Measurements from ENCODE around the gene PILRA. TPM values are rescaled to one million over a fixed set of nuclear protein-coding genes. Genes with fewer than 3 reads are reported as not detected.
"Not testable (repeated sequence)": the region's sequence is repeated elsewhere in the genome, so short reads cannot be mapped to it uniquely, and the experiment has no call there.

The PILRA gene
- total and polyA plus RNA-seq, 12 donors, result 3.2 to 18.9 (median 12.0) TPM

DNA sequence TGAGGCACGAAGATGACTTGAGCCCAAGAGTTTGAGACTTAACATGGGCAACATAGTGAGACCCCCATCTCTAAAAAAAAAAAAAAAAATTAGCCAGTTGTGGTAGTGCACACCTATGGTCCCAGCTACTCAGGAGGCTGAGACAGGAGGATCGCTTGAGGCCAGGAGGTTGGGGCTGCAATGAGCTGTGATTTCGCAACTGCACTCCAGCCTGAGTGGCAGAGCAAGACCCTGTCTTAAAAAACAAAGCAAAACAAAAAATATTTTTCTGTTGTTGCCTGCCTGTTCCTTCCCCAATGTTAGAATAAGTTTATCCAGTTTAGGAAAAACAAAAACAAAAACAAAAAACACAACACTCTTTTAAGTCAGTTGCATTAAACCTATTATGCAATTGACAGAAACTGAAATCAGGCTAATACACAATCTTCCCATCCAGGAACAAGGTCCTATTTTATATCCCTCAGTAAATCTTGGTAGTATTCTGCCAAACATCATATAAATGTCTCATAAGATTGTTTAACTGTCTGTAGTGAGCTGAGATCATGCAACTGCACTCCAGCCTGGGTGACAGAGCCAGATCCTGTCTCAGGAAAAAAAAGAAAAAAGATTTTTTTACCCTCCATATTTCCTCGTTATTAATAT lies 4.9 kb downstream of the PILRA start:
- TF ChIP-seq POLR2A (IDR thresholded peaks at IDR 0.05), result no peak
- no peak for TF ChIP-seq CTCF (IDR thresholded peaks at IDR 0.05)
- H3K36me3 ChIP-seq (replicated peaks in 1 of 2), result no peaks in the 10 kb centered on the region
- DNase-seq, result peak in 1 of 7 donors; percentile 0
- intact Hi-C loops (cut with DNase I), result no loop called here
- no peaks in the 10 kb centered on the region for H3K27me3 ChIP-seq
- 80 to 85% (median 83%) methylated on average over 4 of the region's 4 CpGs for WGBS, 4 donors
- H3K27ac ChIP-seq, result no peak overlapping the region
- no peak overlapping the region for H3K4me3 ChIP-seq
- H3K4me1 ChIP-seq (replicated peaks in 1 of 2), result peaks cover 0 to 11% of the 10 kb centered on the region in 2 donors
- H3K9me3 ChIP-seq (replicated peaks in 1 of 3), result no peaks in the 10 kb centered on the region

DNA sequence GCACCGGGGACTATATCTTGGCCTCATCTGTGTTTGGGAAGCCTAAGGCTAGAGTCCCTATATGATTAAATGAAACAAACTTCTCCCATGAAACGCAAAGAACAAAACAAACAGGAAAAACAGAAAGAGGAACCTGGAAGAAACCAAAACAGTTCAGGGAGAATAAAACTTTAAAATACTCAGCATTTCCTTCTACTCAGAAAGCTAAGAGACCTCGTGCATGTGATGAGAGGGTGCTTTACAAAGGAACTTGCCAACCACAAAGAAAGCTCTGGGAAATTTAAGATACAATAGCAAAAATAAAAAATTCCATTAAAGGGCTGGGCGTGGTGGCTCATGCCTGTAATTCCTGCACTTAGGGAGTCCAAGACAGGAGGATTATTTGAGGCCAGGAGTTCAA lies 6.9 kb downstream of the PILRA start:
- Histone ChIP-seq H3K4me3 (no peak overlapping the region), H3K27me3 (no peaks in the 10 kb centered on the region), H3K27ac (peak overlapping the region in 2 of 5 donors; percentile 53 to 54), H3K9me3 (replicated peaks in 1 of 3) (no peaks in the 10 kb centered on the region), H3K4me1 (replicated peaks in 1 of 2) (peaks cover 0 to 8% of the 10 kb centered on the region in 2 donors), H3K36me3 (replicated peaks in 1 of 2) (no peaks in the 10 kb centered on the region)
- TF ChIP-seq POLR2A (IDR thresholded peaks at IDR 0.05) (no peak), CTCF (IDR thresholded peaks at IDR 0.05) (no peak)
- WGBS, 4 donors, result 64 to 79% (median 77%) methylated on average over 4 of the region's 4 CpGs
- intact Hi-C loops (cut with DNase I), result no loop called here
- no peak for DNase-seq

DNA sequence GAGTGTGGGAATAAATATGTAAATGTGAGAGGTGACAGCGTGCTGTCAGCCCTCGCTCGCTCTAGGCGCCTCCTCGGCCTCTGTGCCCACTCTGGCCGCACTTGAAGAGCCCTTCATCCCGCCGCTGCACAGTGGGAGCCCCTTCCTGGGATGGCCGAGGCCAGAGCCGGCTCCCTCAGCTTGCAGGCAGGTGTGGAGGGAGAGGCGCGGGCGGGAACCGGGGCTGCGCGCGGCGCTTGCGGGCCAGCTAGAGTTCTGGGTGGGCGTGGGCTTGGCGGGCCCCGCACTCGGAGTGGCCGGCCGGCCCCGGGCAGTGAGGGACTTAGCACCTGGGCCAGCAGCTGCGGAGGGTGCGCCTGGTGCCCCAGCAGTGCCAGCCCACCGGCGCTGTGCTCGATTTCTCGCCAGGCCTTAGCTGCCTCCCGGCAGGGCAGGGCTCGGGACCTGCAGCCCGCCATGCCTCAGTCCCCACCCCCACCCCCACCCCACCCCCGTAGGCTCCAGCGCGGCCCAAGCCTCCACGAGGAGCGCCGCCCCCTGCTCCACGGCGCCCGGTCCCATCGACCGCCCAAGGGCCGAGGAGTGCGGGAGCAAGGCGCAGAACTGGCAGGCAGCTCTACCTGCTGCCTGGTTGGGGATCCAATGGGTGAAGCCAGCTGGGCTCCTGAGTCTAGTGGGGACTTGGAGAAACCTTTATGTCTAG lies 8.4 kb downstream of the PILRA start:
- intact Hi-C loops (cut with DNase I); H3K36me3 ChIP-seq (replicated peaks in 1 of 2); H3K27me3 ChIP-seq; H3K9me3 ChIP-seq (replicated peaks in 1 of 3); H3K4me3 ChIP-seq; DNase-seq; H3K27ac ChIP-seq; H3K4me1 ChIP-seq (replicated peaks in 1 of 2): not testable (repeated sequence)
- 78 to 93% (median 85%) methylated on average over 28 to 49 of the region's 49 CpGs for WGBS, 4 donors

GRCh38 chr7:100382234-100382853 lies 9.1 kb downstream of the PILRA start:
- intact Hi-C loops (cut with DNase I); H3K4me3 ChIP-seq; H3K4me1 ChIP-seq (replicated peaks in 1 of 2); H3K27me3 ChIP-seq; DNase-seq; H3K9me3 ChIP-seq (replicated peaks in 1 of 3); H3K36me3 ChIP-seq (replicated peaks in 1 of 2): not testable (repeated sequence)
- peak overlapping the region in 1 of 5 donors; percentile 52 for H3K27ac ChIP-seq
- 72 to 94% (median 77%) methylated on average over 8 of the region's 8 CpGs for WGBS, 4 donors

DNA sequence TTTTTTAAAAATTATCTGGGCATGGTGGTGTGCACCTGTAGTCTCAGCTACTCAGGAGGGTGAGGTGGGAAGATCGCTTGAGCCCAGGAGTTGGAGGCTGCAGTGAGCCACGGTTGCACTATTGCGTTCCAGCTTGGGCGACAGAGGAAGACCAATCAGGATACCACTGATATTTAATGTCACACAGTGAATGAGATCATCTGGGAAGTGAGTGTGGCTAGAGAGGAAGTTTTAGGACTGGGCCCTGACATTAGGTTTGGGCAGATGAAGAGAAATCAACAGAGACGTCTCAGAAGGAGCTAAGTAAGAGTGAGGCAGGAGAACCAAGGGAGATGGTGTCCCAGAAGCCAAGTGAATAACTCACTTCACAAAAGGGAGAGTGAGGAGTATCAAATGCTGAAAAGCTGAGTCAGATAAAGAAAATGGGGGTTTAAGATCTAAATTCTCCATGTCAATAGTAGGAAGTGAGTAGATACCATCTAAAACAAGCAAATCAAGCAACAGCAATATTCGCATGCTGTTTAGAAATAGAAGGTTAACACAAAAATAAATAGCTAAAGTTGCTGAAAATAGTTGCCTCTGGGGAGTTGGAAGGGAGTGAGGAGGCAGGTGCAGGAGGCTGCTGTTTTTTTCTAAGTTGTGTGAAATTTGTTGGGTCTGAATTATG lies 11.5 kb downstream of the PILRA start:
- TF ChIP-seq POLR2A (IDR thresholded peaks at IDR 0.05) (no peak), CTCF (IDR thresholded peaks at IDR 0.05) (no peak)
- peaks cover 0 to 6% of the 10 kb centered on the region in 2 donors for H3K4me1 ChIP-seq (replicated peaks in 1 of 2)
- WGBS, 4 donors, result 71 to 74% (median 74%) methylated on average over 6 of the region's 6 CpGs
- no peaks in the 10 kb centered on the region for H3K36me3 ChIP-seq (replicated peaks in 1 of 2)
- no peaks in the 10 kb centered on the region for H3K9me3 ChIP-seq (replicated peaks in 1 of 3)
- intact Hi-C loops (cut with DNase I), result no loop called here
- peak overlapping the region in 1 of 5 donors; percentile 23 for H3K27ac ChIP-seq
- DNase-seq, result no peak
- no peaks in the 10 kb centered on the region for H3K27me3 ChIP-seq
- no peak overlapping the region for H3K4me3 ChIP-seq

Data from adrenal gland (tissue), 12 donors.